ENCODE data around the gene MAP3K2.

DNA sequence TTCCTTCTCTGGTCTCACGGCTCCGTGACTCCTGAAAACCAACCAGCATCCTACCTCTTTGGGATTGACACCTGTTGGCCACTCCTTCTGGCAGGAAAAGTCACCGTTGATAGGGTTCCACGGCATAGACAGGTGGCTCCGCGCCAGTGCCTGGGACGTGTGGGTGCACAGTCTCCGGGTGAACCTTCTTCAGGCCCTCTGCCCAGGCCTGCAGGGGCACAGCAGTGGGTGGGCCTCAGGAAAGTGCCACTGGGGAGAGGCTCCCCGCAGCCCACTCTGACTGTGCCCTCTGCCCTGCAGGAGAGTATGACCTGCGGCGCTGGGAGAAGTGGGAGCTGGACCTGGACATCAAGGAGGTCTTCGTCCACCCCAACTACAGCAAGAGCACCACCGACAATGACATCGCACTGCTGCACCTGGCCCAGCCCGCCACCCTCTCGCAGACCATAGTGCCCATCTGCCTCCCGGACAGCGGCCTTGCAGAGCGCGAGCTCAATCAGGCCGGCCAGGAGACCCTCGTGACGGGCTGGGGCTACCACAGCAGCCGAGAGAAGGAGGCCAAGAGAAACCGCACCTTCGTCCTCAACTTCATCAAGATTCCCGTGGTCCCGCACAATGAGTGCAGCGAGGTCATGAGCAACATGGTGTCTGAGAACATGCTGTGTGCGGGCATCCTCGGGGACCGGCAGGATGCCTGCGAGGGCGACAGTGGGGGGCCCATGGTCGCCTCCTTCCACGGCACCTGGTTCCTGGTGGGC is 40.5 kb upstream of the MAP3K2 start:
- TF ChIP-seq, protein P1, sequence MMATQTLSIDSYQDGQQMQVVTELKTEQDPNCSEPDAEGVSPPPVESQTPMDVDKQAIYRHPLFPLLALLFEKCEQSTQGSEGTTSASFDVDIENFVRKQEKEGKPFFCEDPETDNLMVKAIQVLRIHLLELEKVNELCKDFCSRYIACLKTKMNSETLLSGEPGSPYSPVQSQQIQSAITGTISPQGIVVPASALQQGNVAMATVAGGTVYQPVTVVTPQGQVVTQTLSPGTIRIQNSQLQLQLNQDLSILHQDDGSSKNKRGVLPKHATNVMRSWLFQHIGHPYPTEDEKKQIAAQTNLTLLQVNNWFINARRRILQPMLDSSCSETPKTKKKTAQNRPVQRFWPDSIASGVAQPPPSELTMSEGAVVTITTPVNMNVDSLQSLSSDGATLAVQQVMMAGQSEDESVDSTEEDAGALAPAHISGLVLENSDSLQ (IDR thresholded peaks at IDR 0.05): no peak
- TF ChIP-seq FOXK2 (IDR thresholded peaks at IDR 0.05): no peak
- TF ChIP-seq ZNF384 (IDR thresholded peaks at IDR 0.05): no peak
- no peak for TF ChIP-seq SP1 (IDR thresholded peaks at IDR 0.05)

Data from HEK293T (cell line).